HEK293T (cell line): ENCODE results near the gene RHBDL1.

Experiments
- CTCF ChIA-PET: fragments of 350-600 bp; formaldehyde crosslinking; extraction: SDS; loops from one replicate; lab custom pipeline; 2021; ENCODE audit warnings: antibody characterized with exemption, inconsistent platforms; lab: Yijun Ruan, JAX
- POLR2A ChIA-PET: fragments of 350-600 bp; formaldehyde crosslinking; extraction: SDS; loops from one replicate; lab custom pipeline; 2020; ENCODE audit warnings: antibody characterized with exemption, inconsistent platforms; lab: Yijun Ruan, JAX
- DNase-seq: peaks from one replicate; pipeline ENCODE4 v3.0.0; 2012; ENCODE audit warnings: mixed read lengths; ENCODE audit errors: extremely low spot score
- ARNT ChIP-seq: fragments of 450-650 bp; IDR thresholded peaks from 2 replicates; pipeline ENCODE4 v1.6.1; 2017; ENCODE audit warnings: mild to moderate bottlenecking
- BHLHE40 ChIP-seq: fragments of 450-650 bp; IDR thresholded peaks from 2 replicates; pipeline ENCODE4 v1.6.1; 2016; ENCODE audit warnings: mild to moderate bottlenecking, moderate library complexity, borderline replicate concordance
- CTBP1 ChIP-seq: fragments of 450-650 bp; IDR thresholded peaks from 2 replicates; pipeline ENCODE4 v1.6.1; 2016; ENCODE audit warnings: borderline replicate concordance
- ELF4 ChIP-seq: fragments of 450-650 bp; IDR thresholded peaks from 2 replicates; pipeline ENCODE4 v1.6.1; 2017; ENCODE audit warnings: antibody characterized with exemption
- FOXA1 ChIP-seq: fragments of 450-650 bp; IDR thresholded peaks from 2 replicates; pipeline ENCODE4 v1.6.1; 2016; ENCODE audit warnings: mild to moderate bottlenecking
- FOXK2 ChIP-seq: fragments of 450-650 bp; IDR thresholded peaks from 2 replicates; pipeline ENCODE4 v1.6.1; 2016; ENCODE audit warnings: mild to moderate bottlenecking
- FOXM1 ChIP-seq: fragments of 450-650 bp; IDR thresholded peaks from 2 replicates; pipeline ENCODE4 v1.6.1; 2017; ENCODE audit warnings: mild to moderate bottlenecking, borderline replicate concordance
- HDGF ChIP-seq: fragments of 450-650 bp; IDR thresholded peaks from 2 replicates; pipeline ENCODE4 v1.6.1; 2017; ENCODE audit warnings: antibody characterized with exemption, borderline replicate concordance
- L3MBTL2 ChIP-seq: fragments of 450-650 bp; conservative IDR thresholded peaks from 2 replicates; pipeline ENCODE4 v1.6.1; 2016; ENCODE audit warnings: mild to moderate bottlenecking
- LEF1 ChIP-seq: fragments of 450-650 bp; IDR thresholded peaks from 2 replicates; pipeline ENCODE4 v1.6.1; 2017; ENCODE audit warnings: mild to moderate bottlenecking, borderline replicate concordance
- NFRKB ChIP-seq: fragments of 450-650 bp; IDR thresholded peaks from 2 replicates; pipeline ENCODE4 v1.6.1; 2016; ENCODE audit warnings: mild to moderate bottlenecking, moderate library complexity
- SP1 ChIP-seq: fragments of 450-650 bp; IDR thresholded peaks from 2 replicates; pipeline ENCODE4 v1.6.1; 2017
- SUZ12 ChIP-seq: fragments of 450-650 bp; IDR thresholded peaks from 2 replicates; pipeline ENCODE4 v1.6.1; 2016; ENCODE audit warnings: mild to moderate bottlenecking
- TARDBP ChIP-seq: fragments of 450-650 bp; IDR thresholded peaks from 2 replicates; pipeline ENCODE4 v1.6.1; 2016
- ZNF384 ChIP-seq: fragments of 450-650 bp; IDR thresholded peaks from 2 replicates; pipeline ENCODE4 v1.6.1; 2016
- TF ChIP-seq, protein P1 (sequence below): fragments of 450-650 bp; IDR thresholded peaks from 2 replicates; pipeline ENCODE4 v1.6.1; 2016

RHBDL1 gene

DNA sequence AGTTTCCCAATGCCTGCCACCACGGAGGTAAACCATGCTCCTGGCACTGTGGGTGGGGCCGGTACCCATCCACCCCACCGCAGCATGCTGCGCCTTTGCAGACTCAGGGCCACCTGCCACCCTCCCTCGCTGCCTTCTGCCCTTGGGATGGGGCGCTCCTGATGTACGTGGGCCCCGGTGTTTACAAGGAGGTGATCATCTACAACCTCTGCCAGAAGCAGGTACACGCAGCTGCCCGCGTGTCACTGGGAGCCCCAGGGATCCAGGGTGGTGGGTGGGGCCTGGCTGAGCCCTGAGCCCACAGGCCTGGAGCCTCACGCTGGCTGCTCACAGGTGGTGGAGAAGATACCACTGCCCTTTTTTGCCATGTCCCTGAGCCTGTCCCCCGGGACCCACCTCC lies 8.9 kb upstream of the RHBDL1 start:
- TF ChIP-seq FOXK2 = no peak
- no peak for TF ChIP-seq SUZ12
- no peak for TF ChIP-seq ELF4
- TF ChIP-seq FOXA1 = no peak
- TF ChIP-seq, protein P1, sequence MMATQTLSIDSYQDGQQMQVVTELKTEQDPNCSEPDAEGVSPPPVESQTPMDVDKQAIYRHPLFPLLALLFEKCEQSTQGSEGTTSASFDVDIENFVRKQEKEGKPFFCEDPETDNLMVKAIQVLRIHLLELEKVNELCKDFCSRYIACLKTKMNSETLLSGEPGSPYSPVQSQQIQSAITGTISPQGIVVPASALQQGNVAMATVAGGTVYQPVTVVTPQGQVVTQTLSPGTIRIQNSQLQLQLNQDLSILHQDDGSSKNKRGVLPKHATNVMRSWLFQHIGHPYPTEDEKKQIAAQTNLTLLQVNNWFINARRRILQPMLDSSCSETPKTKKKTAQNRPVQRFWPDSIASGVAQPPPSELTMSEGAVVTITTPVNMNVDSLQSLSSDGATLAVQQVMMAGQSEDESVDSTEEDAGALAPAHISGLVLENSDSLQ = no peak
- no peak for TF ChIP-seq TARDBP
- TF ChIP-seq FOXM1 = no peak
- TF ChIP-seq CTBP1 = no peak
- TF ChIP-seq ZNF384 = no peak
- TF ChIP-seq SP1 = no peak
- TF ChIP-seq LEF1 = no peak
- TF ChIP-seq BHLHE40 = no peak
- TF ChIP-seq ARNT = no peak
- no peak for TF ChIP-seq L3MBTL2
- ChIA-PET POLR2A (interaction anchor here (3.0 kb wide), 1 partner anchor 15 kb away, joined by 13 read pairs; no protein-coding TSS in a partner anchor), CTCF (no interaction called here)
- no peak for DNase-seq

DNA sequence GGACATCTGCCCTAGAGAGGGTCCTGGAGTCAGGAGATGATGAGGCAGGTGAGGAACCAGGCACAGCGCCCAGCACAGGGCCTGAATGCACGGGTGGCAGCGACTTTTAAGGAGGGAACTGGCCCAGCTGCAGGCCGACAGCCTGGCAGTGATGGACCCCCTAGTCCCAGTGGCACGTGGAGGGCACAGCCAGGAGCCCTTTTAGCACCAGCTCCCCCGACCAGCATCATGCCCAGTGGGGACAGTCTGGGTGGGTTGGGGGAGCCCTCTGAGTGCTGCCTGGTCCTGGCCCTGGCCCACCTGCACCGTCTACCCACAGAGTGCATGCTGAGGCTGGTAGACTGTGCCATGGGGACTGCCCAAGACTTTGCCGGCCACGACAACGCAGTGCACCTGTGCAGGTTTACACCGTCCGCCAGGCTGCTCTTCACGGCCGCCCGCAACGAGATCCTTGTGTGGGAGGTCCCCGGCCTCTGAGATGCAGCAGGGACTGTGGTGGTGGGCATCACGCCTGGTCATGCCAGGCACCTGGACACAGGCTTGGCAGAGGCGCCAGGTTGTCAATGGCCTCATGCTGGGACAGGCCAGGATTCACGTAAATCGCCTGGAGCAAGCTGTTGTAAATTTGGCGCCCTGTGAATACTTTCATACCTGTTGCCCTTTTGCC lies 8.2 kb upstream of the RHBDL1 start:
- DNase-seq = no peak
- CTCF ChIA-PET = interaction anchor here (0.7 to 1.0 kb wide), 2 partner anchors 14 to 23 kb away, joined by 3 read pairs; partner anchors contain the start of gene WDR24
- POLR2A ChIA-PET = interaction anchor here (0.9 to 3.0 kb wide), 5 partner anchors 12 to 31 kb away, joined by 3 to 13 read pairs (median 4); partner anchors contain the start of genes METTL26 and WDR90
- TF ChIP-seq SP1 = no peak
- TF ChIP-seq HDGF = peak; percentile 76; the same call in 1 of the 2 replicates

DNA sequence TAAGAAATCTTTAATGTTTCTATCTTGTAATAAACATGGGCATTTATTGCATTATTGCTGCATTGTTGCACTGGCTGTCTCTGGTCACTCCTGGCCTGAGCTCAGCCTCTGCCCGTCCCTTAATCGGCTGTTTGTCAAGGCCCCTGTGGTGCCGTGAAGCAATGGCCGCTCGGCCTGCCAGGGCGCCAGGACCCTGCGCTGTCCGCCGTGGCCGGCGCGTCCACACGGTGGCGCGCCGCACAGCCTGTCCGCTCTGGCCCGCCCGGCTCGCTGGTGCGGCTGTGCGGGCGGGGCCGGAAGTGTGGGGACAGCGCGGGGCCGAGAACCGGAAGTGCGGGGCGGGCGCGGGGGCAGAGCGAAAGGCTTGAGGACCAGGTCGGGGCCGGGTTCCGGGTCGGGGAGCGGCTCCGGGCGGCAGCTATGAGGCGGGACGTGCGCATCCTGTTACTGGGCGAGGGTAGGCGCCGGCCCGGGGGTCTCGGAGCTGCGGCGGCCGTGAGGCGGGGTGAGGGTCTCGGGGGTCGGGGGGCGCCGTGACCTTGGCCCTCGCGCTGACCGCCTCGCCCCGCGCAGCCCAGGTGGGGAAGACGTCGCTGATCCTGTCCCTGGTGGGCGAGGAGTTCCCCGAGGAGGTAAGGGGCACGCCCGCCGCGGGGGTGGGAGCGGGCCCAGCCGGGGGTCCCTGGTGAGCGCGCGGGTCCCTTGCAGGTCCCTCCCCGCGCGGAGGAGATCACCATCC lies 7.5 kb upstream of the RHBDL1 start, which contains the start of gene RHOT2:
TSS of gene RHOT2 (plus strand) at position 353 of the 739 bp plus-strand sequence. CDS start at position 421, 68 bp downstream.
- POLR2A ChIA-PET = interaction anchor here (0.9 to 3.0 kb wide), 5 partner anchors 11 to 32 kb away, joined by 3 to 13 read pairs (median 4); partner anchors contain the start of genes METTL26 and WDR90

DNA sequence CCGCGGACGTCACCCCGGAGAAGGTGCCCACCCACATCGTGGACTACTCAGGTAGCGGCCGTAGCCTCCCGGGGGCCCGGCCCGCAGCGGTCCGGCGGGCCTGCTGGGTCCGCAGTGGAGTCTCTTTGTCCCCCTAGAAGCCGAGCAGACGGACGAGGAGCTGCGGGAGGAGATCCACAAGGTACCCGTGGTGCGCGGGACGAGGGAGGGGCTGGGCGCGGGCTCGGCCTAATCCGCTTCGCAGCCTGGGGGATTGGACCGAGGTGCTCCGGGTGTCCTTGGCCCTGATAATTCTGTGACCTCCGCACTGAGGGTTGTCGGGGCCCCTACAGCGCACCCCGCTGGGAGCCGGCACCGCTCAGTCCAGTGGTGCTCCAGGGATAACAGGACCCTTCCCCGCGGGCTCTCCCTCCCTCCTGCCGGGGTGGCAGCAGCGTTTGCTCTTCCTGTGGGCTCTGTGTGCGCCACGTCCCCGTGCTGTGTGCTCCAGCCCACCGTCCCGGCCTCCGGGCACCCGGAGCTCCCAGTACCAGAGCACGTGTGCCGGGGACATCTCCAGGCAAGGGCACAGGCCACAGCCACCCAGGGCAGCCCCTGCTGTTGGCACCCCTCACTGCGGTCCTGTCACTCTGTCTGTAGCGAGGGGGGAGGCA lies 6.8 kb upstream of the RHBDL1 start:
- no peak for DNase-seq
- CTCF ChIA-PET = no interaction called here
- TF ChIP-seq ARNT (no peak), ELF4 (no peak), FOXA1 (no peak), TARDBP (no peak), BHLHE40 (no peak), ZNF384 (no peak), LEF1 (no peak), NFRKB (no peak), CTBP1 (no peak), FOXK2 (no peak), FOXM1 (no peak), L3MBTL2 (no peak)
- TF ChIP-seq, protein P1 = no peak
- POLR2A ChIA-PET = interaction anchor here (1.1 to 3.0 kb wide), 3 partner anchors 11 to 33 kb away, joined by 3 to 13 read pairs (median 9); partner anchors contain the start of genes METTL26 and STUB1

More for the DNA sequence above, 7.5 kb upstream of the RHBDL1 start, which contains the start of gene RHOT2:
- DNase-seq = peak; percentile 90
- CTCF ChIA-PET = interaction anchor here (0.7 to 1.0 kb wide), 2 partner anchors 15 to 22 kb away, joined by 3 read pairs; partner anchors contain the start of gene WDR24
- peak; percentile 80 for TF ChIP-seq ARNT
- TF ChIP-seq FOXM1 = peak; percentile 70; the same call in 1 of the 2 replicates
- no peak for TF ChIP-seq NFRKB

DNA sequence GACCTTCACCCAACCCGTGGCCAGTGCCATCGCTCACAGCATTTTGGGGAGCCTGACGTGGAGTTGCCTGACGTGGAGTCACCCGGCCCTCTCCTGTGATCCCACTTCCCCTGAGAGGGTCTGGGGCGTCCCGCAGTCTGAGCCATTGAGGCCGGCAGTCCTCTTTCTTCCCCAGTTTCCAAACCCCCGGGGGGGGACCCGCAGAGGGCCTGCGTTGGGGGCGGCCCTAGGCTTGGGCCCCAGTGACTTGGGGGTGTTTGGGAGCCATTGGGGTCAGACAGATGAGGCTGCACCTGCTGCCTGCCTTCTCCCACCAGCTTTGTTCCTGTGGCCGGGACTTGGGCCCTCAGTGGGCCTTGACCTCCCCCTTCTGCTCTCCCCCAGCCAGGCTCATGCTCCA lies 5.8 kb upstream of the RHBDL1 start:
- POLR2A ChIA-PET = interaction anchor here (1.8 to 3.0 kb wide), 2 partner anchors 10 to 12 kb away, joined by 9 to 13 read pairs; partner anchors contain the start of gene STUB1
- CTCF ChIA-PET = no interaction called here
- no peak for TF ChIP-seq SP1
- TF ChIP-seq, protein P1 = no peak
- no peak for TF ChIP-seq ELF4
- TF ChIP-seq L3MBTL2 = no peak
- no peak for DNase-seq
